GM12878 (cell line): ENCODE measurements around the gene NUDCD2.

Experiments
- CEBPB ChIP-seq, 2 experiments: fragments of 150-350 bp in 1 of 2; IDR thresholded peaks; 2 replicates each; pipeline ENCODE4 v1.6.1; 2012 to 2014; ENCODE audit warnings: low read depth in 2 of 2, low read length in 2 of 2, borderline replicate concordance in 1 of 2, inconsistent platforms in 1 of 2
- CTCF ChIP-seq, 3 experiments: IDR thresholded peaks in 2 of 3; conservative IDR thresholded peaks in 1 of 3; 2 replicates each; pipeline ENCODE4 v1.5.1; 2011; ENCODE audit warnings: low read depth in 3 of 3, low read length in 3 of 3, mild to moderate bottlenecking in 3 of 3, control low read depth in 2 of 3, moderate library complexity in 2 of 3, inconsistent platforms in 1 of 3, mixed read lengths in 1 of 3; ENCODE audit not compliant: control insufficient read depth in 2 of 3, insufficient read depth in 1 of 3; ENCODE audit errors: extremely low read depth in 1 of 3
- EP300 ChIP-seq, 2 experiments: fragments of 150-350 bp in 1 of 2; IDR thresholded peaks; 2 replicates each; pipeline ENCODE4 v1.6.1; 2011 to 2012; ENCODE audit warnings: low read depth in 2 of 2, low read length in 2 of 2, borderline replicate concordance in 1 of 2, improper control_type of control experiment in 1 of 2, inconsistent platforms in 1 of 2; ENCODE audit not compliant: control insufficient read depth in 1 of 2
- EZH2 ChIP-seq: IDR thresholded peaks from 2 replicates; pipeline ENCODE4 v1.6.1; 2012; ENCODE audit warnings: low read depth, mild to moderate bottlenecking, control low read depth, inconsistent platforms, low read length, borderline replicate concordance; ENCODE audit not compliant: control insufficient read depth
- POLR2AphosphoS5 ChIP-seq: IDR thresholded peaks from 2 replicates; pipeline ENCODE4 v1.6.1; 2011; ENCODE audit warnings: mild to moderate bottlenecking, low read length, inconsistent platforms
- RFX5 ChIP-seq: IDR thresholded peaks from 2 replicates; pipeline ENCODE4 v1.6.1; 2011; ENCODE audit warnings: low read depth, low read length, improper control_type of control experiment
- SPI1 ChIP-seq: IDR thresholded peaks from 2 replicates; pipeline ENCODE4 v1.6.1; 2011; ENCODE audit warnings: low read depth, mild to moderate bottlenecking, low read length, moderate library complexity, borderline replicate concordance; ENCODE audit not compliant: insufficient read depth
- TARDBP ChIP-seq: IDR thresholded peaks from 2 replicates; pipeline ENCODE4 v1.6.1; 2016; ENCODE audit warnings: borderline replicate concordance
- TCF12 ChIP-seq: IDR thresholded peaks from 2 replicates; pipeline ENCODE4 v1.6.1; 2011; ENCODE audit warnings: low read depth, mild to moderate bottlenecking, low read length

GRCh38 chr5:163506095-163506457 is 46.2 kb upstream of the NUDCD2 start:
- no peak for TF ChIP-seq CTCF (IDR thresholded peaks at IDR 0.05 in 2 of 3, conservative IDR thresholded peaks at IDR 0.05 in 1 of 3; ENCODE audit: control insufficient read depth in 2 of 3, extremely low read depth in 1 of 3, insufficient read depth in 1 of 3, low read depth in 3 of 3, low read length in 3 of 3)
- TF ChIP-seq CEBPB (IDR thresholded peaks at IDR 0.05; ENCODE audit: borderline replicate concordance in 1 of 2, low read depth in 2 of 2, low read length in 2 of 2): no peak
- TF ChIP-seq EP300 (IDR thresholded peaks at IDR 0.05; ENCODE audit: borderline replicate concordance in 1 of 2, control insufficient read depth in 1 of 2, low read depth in 2 of 2, low read length in 2 of 2): no peak
- no peak for TF ChIP-seq SPI1
- no peak for TF ChIP-seq TCF12
- TF ChIP-seq POLR2AphosphoS5: peak; percentile 57; the same call in 1 of the 2 replicates
- no peak for TF ChIP-seq TARDBP
- no peak for TF ChIP-seq EZH2
- no peak for TF ChIP-seq RFX5
